ENCODE data around the gene PTPRG.

Gene PTPRG

DNA sequence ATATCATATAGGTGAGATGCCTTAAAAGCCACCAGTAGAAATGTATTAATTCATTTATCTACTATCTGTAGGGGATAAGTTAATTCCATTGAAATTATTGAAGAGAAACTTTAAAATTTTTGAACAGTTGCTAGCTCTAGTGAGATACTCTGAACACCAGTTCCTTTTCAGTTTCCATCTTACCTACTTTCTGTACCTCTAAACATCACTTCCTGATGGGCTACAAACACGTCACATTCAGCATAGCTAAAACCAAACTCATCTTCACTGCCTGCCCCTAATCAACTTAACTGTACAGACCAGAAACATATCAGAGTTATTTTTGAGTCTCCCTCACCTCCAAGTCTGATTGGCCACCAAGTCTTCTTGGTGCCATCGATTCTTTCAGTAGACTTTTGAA, 723.1 kb downstream of the PTPRG start:
- no peak for DNase-seq
- TF ChIP-seq GATA1 (IDR thresholded peaks at IDR 0.05; ENCODE audit: low read depth, low read length) (no peak), POLR2A (IDR thresholded peaks at IDR 0.05; ENCODE audit: low read length) (no peak)

DNA sequence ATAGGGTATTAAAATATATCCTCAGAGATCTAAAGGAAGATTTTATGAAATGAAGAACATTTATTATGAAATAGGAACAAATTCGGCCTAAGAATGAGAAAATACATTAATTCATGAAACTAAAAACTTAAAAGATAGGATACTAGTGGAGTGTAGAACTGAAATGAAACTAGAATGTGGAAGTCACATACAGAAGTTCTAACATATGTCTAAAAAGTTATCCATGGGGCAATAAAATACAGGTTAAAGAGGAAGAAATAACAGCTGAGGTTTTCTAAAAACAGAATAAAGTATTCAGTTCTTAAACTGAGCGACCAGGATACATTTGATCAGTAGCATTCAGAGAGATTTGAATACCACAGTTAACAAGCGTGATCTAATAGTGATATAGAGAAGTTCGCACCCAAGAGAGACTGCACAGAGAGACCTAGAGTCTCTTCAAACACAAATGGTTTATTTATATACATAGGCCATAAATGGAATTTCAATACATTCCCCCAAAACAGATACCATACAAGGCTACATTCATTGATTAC, 726.1 kb downstream of the PTPRG start:
- no peak for DNase-seq
- TF ChIP-seq POLR2A (IDR thresholded peaks at IDR 0.05; ENCODE audit: low read length) (no peak), GATA1 (IDR thresholded peaks at IDR 0.05; ENCODE audit: low read depth, low read length) (no peak)

DNA sequence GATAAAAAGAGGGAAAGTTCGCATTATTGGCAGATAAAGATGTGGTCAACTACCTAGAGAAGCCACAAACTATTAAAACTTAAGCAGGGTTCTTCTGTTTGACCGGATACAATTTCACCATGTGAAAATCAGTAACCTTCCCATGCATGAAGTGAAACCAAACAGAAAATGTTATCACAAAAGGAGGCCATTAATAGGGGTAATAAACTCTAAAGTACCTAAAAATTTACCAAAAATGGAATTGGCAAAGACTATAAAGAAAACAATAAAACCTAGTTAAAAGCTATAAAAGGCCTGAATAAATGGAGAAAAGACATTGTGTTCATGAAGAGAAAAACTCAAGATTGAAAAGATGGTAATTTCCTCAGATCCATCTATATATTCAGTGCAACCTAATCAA, 728.6 kb downstream of the PTPRG start:
- no peak for DNase-seq
- no peak for TF ChIP-seq GATA1 (IDR thresholded peaks at IDR 0.05; ENCODE audit: low read depth, low read length)
- no peak for TF ChIP-seq POLR2A (IDR thresholded peaks at IDR 0.05; ENCODE audit: low read length)

DNA sequence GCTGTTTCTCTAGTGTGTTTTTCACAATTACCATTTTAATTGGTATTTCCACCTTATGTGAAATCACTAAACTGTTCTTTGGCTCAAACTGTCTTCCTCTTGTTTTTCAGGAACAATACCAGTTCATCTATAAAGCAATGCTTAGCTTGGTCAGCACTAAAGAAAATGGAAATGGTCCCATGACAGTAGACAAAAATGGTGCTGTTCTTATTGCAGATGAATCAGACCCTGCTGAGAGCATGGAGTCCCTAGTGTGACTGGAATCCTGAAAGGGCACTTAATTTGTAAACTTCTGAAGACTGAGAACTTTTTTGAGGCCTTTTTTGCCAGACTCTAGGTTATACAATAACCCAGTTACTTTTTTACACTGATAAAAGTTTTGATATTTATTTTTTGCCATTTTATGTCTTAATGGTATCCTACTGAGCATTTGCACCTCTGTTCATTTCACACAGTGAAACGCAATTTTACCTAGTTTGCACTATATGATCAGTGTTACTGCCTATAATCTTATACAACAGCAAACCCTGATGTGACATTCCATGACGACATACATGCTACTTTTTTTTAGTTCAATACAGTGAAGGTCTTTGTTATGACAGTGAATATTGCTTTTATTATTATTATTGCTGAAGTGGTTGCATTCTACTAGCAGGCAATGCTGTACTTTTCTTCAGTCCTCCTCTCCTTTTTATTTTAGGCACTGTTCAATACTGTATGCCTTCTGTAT, 731.8 kb downstream of the PTPRG start:
- TF ChIP-seq POLR2A (IDR thresholded peaks at IDR 0.05; ENCODE audit: low read length) (no peak), GATA1 (IDR thresholded peaks at IDR 0.05; ENCODE audit: low read depth, low read length) (no peak)
- DNase-seq, result no peak

DNA sequence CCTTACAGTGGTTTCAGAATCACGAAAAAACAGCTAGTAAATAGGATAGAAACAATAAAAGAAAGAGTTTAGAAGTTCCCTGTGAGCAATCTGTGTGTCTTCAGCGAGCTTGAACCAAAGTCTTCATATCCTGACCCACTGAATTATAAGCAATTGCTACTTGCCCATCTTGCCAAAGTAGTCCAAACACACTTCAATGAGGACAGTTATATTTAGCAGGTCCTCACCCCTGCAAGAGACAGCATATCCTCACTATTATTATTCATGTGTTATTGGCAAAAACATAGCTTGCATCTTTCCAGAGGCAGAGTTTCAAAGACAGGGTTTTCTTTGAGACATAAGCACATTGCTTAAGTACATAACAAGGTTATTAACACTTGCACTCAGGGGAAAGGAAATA, 734.2 kb downstream of the PTPRG start:
- no peak for DNase-seq
- TF ChIP-seq POLR2A (IDR thresholded peaks at IDR 0.05; ENCODE audit: low read length), result no peak
- no peak for TF ChIP-seq GATA1 (IDR thresholded peaks at IDR 0.05; ENCODE audit: low read depth, low read length)

DNA sequence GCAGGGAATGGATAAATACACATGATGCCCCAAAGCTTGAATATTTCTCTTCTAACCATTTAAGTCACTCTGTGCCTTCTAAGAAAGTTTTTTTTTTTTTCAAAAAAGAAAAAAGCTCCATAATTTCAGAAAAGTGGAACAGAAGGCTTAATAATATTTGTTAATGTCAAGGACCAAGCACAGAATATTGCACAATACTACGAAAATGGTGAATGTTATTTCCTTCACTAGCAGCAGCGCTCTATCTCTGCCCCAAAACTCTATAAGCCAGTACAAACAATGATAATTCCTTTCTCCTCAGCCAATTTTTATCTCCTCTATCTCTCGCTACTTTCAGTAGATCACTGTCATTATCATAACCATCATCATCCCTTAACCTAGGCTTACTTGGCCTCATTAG, 739.2 kb downstream of the PTPRG start:
- no peak for DNase-seq
- no peak for TF ChIP-seq GATA1 (IDR thresholded peaks at IDR 0.05; ENCODE audit: low read depth, low read length)
- no peak for TF ChIP-seq POLR2A (IDR thresholded peaks at IDR 0.05; ENCODE audit: low read length)

DNA sequence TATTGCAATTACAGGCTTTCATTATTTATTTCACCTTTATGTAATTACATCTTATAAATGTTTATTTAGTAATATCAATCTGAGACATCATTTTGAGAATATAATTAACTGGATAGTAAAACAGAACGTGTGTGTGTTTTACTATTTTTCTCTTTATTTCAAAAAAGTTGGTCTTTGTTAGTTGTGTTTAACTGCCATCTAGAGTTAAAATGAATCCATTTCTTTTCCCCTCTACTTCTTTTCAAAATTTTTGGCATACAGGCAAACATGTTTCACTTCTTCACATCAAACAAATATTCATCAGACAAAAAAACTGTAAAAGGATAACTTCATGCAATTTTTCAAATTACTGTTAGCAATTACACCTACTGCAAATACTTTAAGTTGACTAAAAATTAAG, 750.8 kb downstream of the PTPRG start:
- TF ChIP-seq POLR2A (IDR thresholded peaks at IDR 0.05; ENCODE audit: low read length) (no peak), GATA1 (IDR thresholded peaks at IDR 0.05; ENCODE audit: low read depth, low read length) (no peak)
- DNase-seq, result no peak

DNA sequence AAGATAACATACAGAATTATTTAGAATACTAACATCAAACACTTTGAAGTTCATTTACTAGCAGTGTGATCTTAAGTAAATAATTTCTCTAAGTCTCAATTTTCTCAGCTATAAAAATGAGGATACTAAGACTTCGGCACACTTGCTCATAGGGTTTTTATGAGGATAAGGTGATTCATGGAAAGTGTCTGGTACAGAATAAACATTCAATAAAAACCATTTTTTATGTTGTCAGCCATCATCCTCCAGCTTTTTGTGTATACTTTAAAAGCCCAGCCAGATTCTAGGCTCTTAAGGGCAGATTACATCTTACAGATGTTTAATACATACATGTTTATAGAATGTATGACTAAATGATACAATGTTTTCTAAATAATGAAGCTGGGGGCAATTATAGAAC, 755.2 kb downstream of the PTPRG start:
- DNase-seq, result no peak
- TF ChIP-seq POLR2A (IDR thresholded peaks at IDR 0.05; ENCODE audit: low read length) (no peak), GATA1 (IDR thresholded peaks at IDR 0.05; ENCODE audit: low read depth, low read length) (no peak)

DNA sequence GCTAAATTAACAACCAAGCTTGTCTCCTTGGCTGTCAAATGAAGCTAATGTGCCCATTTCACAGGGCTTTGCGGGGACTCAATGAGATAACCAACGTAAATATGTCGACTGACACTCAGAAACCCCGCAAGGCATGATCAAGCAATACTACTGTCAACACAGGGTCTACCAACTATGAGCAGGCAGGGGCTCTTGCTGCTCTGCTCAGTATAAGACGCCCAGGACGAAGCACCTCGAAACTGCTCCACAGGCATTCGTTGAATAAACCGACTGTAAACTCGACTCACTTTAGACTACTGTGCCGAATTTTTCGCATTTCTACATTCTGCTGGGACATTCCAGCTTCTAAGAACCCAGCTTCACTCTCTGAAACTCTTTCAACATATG, 757.0 kb downstream of the PTPRG start:
- no peak for DNase-seq
- no peak for TF ChIP-seq GATA1 (IDR thresholded peaks at IDR 0.05; ENCODE audit: low read depth, low read length)
- no peak for TF ChIP-seq POLR2A (IDR thresholded peaks at IDR 0.05; ENCODE audit: low read length)

DNA sequence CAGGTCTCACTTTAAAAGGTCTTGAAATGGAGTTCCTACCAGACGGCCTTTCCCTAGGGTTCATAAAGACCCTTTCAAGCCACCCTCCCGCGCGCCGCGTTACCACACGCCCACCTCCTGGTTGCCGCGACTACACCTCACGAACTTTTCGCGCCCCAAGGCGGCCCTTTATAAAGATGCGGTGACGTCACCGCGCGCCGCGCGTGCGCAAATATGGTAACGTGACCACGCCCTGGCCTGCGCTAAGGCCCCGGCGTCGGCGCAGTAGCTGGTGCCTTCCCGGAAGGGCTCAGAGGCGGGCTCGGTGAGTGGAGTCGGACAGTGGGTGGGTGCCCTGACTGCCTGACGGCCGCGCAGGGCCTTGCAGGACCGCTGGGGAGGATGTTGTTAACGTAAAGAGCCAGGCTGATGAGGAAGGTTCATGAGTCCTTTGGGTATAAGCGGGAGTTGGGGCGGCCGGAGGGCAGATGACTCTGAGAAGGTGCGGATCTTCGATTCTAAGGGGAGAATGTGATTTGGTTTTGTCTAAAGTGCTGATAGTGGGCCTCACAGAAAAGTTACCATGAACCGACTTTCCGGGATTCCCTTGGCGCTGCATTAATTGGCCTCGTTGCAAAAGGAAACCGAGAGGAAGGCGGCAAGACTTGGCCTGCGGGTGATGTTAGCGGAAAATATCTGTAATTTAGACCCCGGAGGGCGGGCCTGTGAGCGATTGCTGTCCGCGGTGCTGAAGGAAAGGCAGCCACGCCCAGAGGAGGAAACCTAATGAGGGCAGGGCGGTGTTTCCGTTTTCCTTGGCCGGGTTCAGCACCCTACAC, 757.6 kb downstream of the PTPRG start:
- TF ChIP-seq POLR2A (IDR thresholded peaks at IDR 0.05; ENCODE audit: low read length) (no peak), GATA1 (IDR thresholded peaks at IDR 0.05; ENCODE audit: low read depth, low read length) (no peak)
- DNase-seq, result peak; percentile 56 to 72

DNA sequence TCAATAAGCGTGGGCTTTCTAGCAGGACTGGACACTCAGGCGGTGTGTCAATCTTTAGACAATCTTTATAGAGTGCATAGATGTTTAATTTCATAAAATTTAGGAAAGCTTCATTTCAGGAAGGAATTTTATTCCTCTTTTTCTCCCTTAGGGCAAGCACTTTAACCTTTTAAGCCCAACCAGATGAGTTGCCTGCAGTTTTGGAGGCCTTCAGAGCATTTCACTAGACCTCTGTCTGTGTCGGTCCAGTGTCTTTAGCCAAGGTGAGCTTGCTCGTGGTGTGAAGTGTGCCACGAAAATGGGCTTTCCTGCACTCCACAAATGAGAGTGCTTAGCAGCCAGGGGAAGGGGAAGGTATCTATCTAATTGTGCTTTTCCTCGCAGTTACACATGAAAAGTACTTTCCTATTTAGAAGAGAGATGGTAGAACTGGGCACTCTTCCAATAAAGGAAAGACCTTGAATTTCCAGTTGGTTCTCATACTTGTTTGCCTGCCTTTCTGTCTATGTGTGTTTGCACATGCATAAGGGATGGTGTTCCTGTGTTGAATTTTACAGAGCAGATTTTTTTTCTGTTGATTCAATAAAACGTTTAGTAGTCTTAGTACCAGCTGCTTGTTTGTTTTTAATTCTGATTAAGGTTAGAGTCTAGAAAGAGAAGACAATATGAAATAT, 758.3 kb downstream of the PTPRG start:
- no peak for TF ChIP-seq POLR2A (IDR thresholded peaks at IDR 0.05; ENCODE audit: low read length)
- no peak for TF ChIP-seq GATA1 (IDR thresholded peaks at IDR 0.05; ENCODE audit: low read depth, low read length)
- no peak for DNase-seq

DNA sequence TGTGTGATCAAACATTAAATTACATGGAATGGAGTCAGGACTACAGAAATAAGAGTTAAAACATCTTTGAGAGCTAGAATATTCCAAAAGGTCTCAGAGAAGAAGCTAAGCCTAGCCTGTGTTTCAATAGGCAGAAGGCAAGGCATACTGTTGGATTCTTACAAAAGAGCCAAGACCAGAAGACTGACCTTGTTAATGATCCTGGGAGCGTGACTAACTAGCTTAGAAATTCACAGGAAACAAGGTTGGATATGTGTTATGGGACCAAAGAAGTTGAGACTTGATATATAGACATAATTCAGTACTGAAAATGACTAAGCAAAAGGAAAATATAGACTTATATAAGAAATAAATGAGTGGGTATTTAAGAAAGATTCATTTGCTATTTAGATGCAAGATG, 761.9 kb downstream of the PTPRG start:
- DNase-seq, result no peak
- TF ChIP-seq GATA1 (IDR thresholded peaks at IDR 0.05; ENCODE audit: low read depth, low read length) (no peak), POLR2A (IDR thresholded peaks at IDR 0.05; ENCODE audit: low read length) (no peak)

DNA sequence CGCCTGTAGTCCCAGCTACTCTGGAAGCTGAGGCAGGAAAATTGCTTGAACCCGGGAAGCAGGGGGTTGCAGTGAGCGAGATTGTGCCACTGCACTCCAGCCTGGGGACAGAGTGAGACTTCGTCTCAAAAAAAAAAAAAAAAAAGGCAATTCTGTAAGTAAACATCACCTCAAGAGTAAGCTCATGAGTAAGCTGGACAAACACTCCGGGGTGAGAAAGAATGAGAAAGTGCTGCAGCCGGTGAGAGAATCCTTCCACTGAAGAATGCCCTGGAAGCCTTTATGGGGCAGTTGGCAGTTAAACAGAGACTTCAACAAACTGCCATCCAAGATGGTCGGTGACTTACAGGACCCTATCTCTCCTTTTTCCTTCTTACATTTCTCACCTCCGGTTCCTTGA, 764.5 kb downstream of the PTPRG start:
- DNase-seq, result no peak
- no peak for TF ChIP-seq GATA1 (IDR thresholded peaks at IDR 0.05; ENCODE audit: low read depth, low read length)
- no peak for TF ChIP-seq POLR2A (IDR thresholded peaks at IDR 0.05; ENCODE audit: low read length)

DNA sequence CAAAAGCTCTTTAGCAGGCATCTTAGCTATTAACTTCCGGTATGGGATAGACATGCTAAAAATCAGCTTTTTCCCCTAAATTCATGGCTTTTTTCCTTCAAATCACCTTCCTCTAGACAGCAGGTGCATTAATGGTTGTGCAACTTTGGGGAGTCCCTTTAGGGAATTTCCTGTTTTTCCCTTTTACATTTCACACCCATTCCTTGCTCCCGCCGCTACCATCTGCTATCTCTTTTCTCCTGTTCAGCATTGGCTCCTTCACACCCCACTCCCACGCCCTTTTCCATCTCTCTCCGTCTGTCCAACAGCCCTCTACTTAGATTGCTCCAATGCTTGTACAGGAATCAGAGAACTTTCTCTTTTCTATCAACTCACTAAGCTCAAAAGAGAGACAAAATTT, 768.6 kb downstream of the PTPRG start:
- TF ChIP-seq POLR2A (IDR thresholded peaks at IDR 0.05; ENCODE audit: low read length) (no peak), GATA1 (IDR thresholded peaks at IDR 0.05; ENCODE audit: low read depth, low read length) (no peak)
- no peak for DNase-seq
